HepG2 (cell line): ENCODE measurements around the gene KDM4E. TPM values are rescaled to one million over a fixed set of nuclear protein-coding genes. Genes with fewer than 3 reads are reported as not detected.

Source experiments
- GATAD1 ChIP-seq: IDR thresholded peaks from 2 replicates; pipeline ENCODE4 v1.6.1; 2016; ENCODE audit warnings: missing genetic modification reagents, missing compliant biosample characterization
- KLF16 ChIP-seq, 2 experiments: sonication (generic) in 1 of 2; formaldehyde crosslinking in 1 of 2; IDR thresholded peaks; 2 replicates each; pipeline versions ENCODE4 v1.6.1 to v1.8.0; 2016 to 2023; ENCODE audit warnings: missing genetic modification reagents in 2 of 2, missing compliant biosample characterization in 1 of 2
- REL ChIP-seq: sonication (generic); formaldehyde crosslinking; conservative IDR thresholded peaks from 2 replicates; pipeline ENCODE4 v1.8.0; 2022; ENCODE audit warnings: mild to moderate bottlenecking, missing genetic modification reagents, moderate library complexity
- RNF2 ChIP-seq: fragments of 450-650 bp; conservative IDR thresholded peaks from 2 replicates; pipeline ENCODE4 v1.6.1; 2016; ENCODE audit warnings: low read depth
- SMC3 ChIP-seq: IDR thresholded peaks from 2 replicates; pipeline ENCODE4 v1.6.1; 2011; ENCODE audit warnings: low read length, improper control_type of control experiment
- SOX13 ChIP-seq, 3 experiments: fragments of 450-650 bp in 1 of 3; sonication (generic) in 1 of 3; formaldehyde crosslinking in 1 of 3; IDR thresholded peaks in 2 of 3; conservative IDR thresholded peaks in 1 of 3; 2 replicates each; pipeline versions ENCODE4 v1.5.0 to v1.6.1; 2016 to 2020; ENCODE audit warnings: antibody characterized with exemption in 1 of 3, mild to moderate bottlenecking in 1 of 3, missing compliant biosample characterization in 1 of 3, missing genetic modification reagents in 1 of 3, moderate library complexity in 1 of 3
- SPEN ChIP-seq: sonication (generic); formaldehyde crosslinking; IDR thresholded peaks from 2 replicates; pipeline ENCODE4 v1.5.1; 2020; ENCODE audit warnings: low read depth, mild to moderate bottlenecking, missing genetic modification reagents
- TBX3 ChIP-seq: fragments of 450-650 bp; IDR thresholded peaks from 2 replicates; pipeline ENCODE4 v1.6.1; 2017; ENCODE audit warnings: antibody characterized with exemption, mild to moderate bottlenecking, inconsistent platforms, borderline replicate concordance
- THAP11 ChIP-seq: IDR thresholded peaks from 2 replicates; pipeline ENCODE4 v1.6.1; 2016; ENCODE audit warnings: missing biosample characterization, missing genetic modification reagents
- XRCC5 ChIP-seq: fragments of 200-400 bp; formaldehyde crosslinking; optimal IDR thresholded peaks from 2 replicates; pipeline ENCODE3; 2017; ENCODE audit warnings: mild to moderate bottlenecking, low read length
- ZBTB7B ChIP-seq: sonication (generic); formaldehyde crosslinking; IDR thresholded peaks from 2 replicates; pipeline ENCODE4 v1.4.0; 2020; ENCODE audit warnings: missing genetic modification reagents
- ZNF17 ChIP-seq: sonication (generic); formaldehyde crosslinking; IDR thresholded peaks from 2 replicates; pipeline ENCODE4 v1.5.0; 2020; ENCODE audit warnings: mild to moderate bottlenecking, missing genetic modification reagents
- ZNF224 ChIP-seq: sonication (generic); formaldehyde crosslinking; IDR thresholded peaks from 2 replicates; pipeline ENCODE4 v1.5.0; 2020; ENCODE audit warnings: mild to moderate bottlenecking, missing genetic modification reagents
- ZNF251 ChIP-seq: sonication (generic); formaldehyde crosslinking; IDR thresholded peaks from 2 replicates; pipeline ENCODE4 v1.9.0; 2021; ENCODE audit warnings: mild to moderate bottlenecking, missing genetic modification reagents
- ZNF546 ChIP-seq: sonication (generic); formaldehyde crosslinking; conservative IDR thresholded peaks from 2 replicates; pipeline ENCODE4 v1.8.1; 2023; ENCODE audit warnings: mild to moderate bottlenecking, missing genetic modification reagents
- ZNF564 ChIP-seq: sonication (generic); formaldehyde crosslinking; IDR thresholded peaks from 2 replicates; pipeline ENCODE4 v1.8.1; 2023; ENCODE audit warnings: mild to moderate bottlenecking, missing genetic modification reagents
- ZNF652 ChIP-seq: IDR thresholded peaks from 2 replicates; pipeline ENCODE4 v1.6.1; 2016; ENCODE audit warnings: low read depth, borderline replicate concordance
- polyA plus RNA-seq, 8 experiments: library from polyadenylated mRNA; depleted of rRNA in 3 of 8; stranded (reverse) in 7 of 8; unstranded in 1 of 8; fragments of >200 nt; fragmentation: Illumina TruSeq in 4 of 8; extraction: Trizol in 4 of 8; gene quantifications; 2 replicates each; pipeline versions ENCODE4 v1.2.1 to v1.2.3, GENCODE V29; 2011 to 2016; ENCODE audit warnings: low read depth in 4 of 8, missing spikeins in 1 of 8, mixed read lengths in 1 of 8; ENCODE audit not compliant: insufficient read depth in 1 of 8
- total RNA-seq, 5 experiments: library from RNA; depleted of rRNA; stranded (reverse); fragments of >200 nt; fragmentation: Illumina TruSeq; extraction: Trizol; gene quantifications; 2 replicates each; pipeline ENCODE4 v1.2.3, GENCODE V29; 2016; ENCODE audit warnings: low read depth in 1 of 5
- TF ChIP-seq, protein P1 (sequence below): sonication (generic); formaldehyde crosslinking; IDR thresholded peaks from 2 replicates; pipeline ENCODE4 v1.5.1; 2020; ENCODE audit warnings: mild to moderate bottlenecking, missing genetic modification reagents, borderline replicate concordance
- TF ChIP-seq, protein P2 (sequence below): sonication (generic); formaldehyde crosslinking; IDR thresholded peaks from 2 replicates; pipeline ENCODE4 v1.4.0; 2020; ENCODE audit warnings: missing genetic modification reagents
- TF ChIP-seq, protein P3 (sequence below): sonication (generic); formaldehyde crosslinking; IDR thresholded peaks from 2 replicates; pipeline ENCODE4 v1.4.0; 2020; ENCODE audit warnings: missing genetic modification reagents
- TF ChIP-seq, protein P4 (sequence below): sonication (generic); formaldehyde crosslinking; IDR thresholded peaks from 2 replicates; pipeline ENCODE4 v1.4.0; 2020; ENCODE audit warnings: missing genetic modification reagents
- TF ChIP-seq, protein P5 (sequence below): IDR thresholded peaks from 2 replicates; pipeline ENCODE4 v1.6.1; 2016; ENCODE audit warnings: low read depth, control low read depth

KDM4E gene
- total and polyA plus RNA-seq, 2 of the 13 experiments (the other 11 are each of a cell fraction or from before 2014, with no cell fraction given), result not detected

GRCh38 chr11:95067039-95067840 lies 42.2 kb downstream of the KDM4E start (continued):
- TF ChIP-seq, protein P1, sequence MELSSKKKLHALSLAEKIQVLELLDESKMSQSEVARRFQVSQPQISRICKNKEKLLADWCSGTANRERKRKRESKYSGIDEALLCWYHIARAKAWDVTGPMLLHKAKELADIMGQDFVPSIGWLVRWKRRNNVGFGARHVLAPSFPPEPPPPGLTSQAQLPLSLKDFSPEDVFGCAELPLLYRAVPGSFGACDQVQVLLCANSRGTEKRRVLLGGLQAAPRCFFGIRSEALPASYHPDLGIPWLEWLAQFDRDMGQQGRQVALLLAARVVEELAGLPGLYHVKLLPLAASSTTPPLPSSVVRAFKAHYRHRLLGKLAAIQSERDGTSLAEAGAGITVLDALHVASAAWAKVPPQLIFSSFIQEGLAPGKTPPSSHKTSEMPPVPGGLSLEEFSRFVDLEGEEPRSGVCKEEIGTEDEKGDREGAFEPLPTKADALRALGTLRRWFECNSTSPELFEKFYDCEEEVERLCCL, result no peak
- TF ChIP-seq ZBTB7B, result no peak
- TF ChIP-seq ZNF652 (CRISPR knock-in tag), result no peak
- TF ChIP-seq, protein P2, sequence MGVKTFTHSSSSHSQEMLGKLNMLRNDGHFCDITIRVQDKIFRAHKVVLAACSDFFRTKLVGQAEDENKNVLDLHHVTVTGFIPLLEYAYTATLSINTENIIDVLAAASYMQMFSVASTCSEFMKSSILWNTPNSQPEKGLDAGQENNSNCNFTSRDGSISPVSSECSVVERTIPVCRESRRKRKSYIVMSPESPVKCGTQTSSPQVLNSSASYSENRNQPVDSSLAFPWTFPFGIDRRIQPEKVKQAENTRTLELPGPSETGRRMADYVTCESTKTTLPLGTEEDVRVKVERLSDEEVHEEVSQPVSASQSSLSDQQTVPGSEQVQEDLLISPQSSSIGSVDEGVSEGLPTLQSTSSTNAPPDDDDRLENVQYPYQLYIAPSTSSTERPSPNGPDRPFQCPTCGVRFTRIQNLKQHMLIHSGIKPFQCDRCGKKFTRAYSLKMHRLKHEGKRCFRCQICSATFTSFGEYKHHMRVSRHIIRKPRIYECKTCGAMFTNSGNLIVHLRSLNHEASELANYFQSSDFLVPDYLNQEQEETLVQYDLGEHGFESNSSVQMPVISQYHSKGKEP (CRISPR knock-in tag), result no peak; the same call in 1 of the 2 replicates
- TF ChIP-seq SPEN, result peak; percentile 47; the same call in 1 of the 2 replicates
- TF ChIP-seq ZNF251 (CRISPR knock-in tag), result peak; percentile 58; the same call in 1 of the 2 replicates
- TF ChIP-seq, protein P3, sequence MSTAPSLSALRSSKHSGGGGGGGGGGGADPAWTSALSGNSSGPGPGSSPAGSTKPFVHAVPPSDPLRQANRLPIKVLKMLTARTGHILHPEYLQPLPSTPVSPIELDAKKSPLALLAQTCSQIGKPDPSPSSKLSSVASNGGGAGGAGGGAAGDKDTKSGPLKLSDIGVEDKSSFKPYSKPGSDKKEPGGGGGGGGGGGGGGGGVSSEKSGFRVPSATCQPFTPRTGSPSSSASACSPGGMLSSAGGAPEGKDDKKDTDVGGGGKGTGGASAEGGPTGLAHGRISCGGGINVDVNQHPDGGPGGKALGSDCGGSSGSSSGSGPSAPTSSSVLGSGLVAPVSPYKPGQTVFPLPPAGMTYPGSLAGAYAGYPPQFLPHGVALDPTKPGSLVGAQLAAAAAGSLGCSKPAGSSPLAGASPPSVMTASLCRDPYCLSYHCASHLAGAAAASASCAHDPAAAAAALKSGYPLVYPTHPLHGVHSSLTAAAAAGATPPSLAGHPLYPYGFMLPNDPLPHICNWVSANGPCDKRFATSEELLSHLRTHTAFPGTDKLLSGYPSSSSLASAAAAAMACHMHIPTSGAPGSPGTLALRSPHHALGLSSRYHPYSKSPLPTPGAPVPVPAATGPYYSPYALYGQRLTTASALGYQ, result no peak
- TF ChIP-seq REL, result no peak
- no peak; the same call in 1 of the 2 replicates for TF ChIP-seq TBX3
- TF ChIP-seq KLF16 (CRISPR knock-in tag; IDR thresholded peaks at IDR 0.05), result peak in 1 of 2 experiments; percentile 28; a peak in 2 of 4 replicates
- TF ChIP-seq, protein P4, sequence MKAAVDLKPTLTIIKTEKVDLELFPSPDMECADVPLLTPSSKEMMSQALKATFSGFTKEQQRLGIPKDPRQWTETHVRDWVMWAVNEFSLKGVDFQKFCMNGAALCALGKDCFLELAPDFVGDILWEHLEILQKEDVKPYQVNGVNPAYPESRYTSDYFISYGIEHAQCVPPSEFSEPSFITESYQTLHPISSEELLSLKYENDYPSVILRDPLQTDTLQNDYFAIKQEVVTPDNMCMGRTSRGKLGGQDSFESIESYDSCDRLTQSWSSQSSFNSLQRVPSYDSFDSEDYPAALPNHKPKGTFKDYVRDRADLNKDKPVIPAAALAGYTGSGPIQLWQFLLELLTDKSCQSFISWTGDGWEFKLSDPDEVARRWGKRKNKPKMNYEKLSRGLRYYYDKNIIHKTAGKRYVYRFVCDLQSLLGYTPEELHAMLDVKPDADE (CRISPR knock-in tag), result 0 out of 2 replicates have a peak, but pooled peaks have one; percentile 20
- TF ChIP-seq THAP11, result no peak
- no peak for TF ChIP-seq SMC3
- TF ChIP-seq, protein P5, sequence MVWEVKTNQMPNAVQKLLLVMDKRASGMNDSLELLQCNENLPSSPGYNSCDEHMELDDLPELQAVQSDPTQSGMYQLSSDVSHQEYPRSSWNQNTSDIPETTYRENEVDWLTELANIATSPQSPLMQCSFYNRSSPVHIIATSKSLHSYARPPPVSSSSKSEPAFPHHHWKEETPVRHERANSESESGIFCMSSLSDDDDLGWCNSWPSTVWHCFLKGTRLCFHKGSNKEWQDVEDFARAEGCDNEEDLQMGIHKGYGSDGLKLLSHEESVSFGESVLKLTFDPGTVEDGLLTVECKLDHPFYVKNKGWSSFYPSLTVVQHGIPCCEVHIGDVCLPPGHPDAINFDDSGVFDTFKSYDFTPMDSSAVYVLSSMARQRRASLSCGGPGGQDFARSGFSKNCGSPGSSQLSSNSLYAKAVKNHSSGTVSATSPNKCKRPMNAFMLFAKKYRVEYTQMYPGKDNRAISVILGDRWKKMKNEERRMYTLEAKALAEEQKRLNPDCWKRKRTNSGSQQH, result no peak; the same call in 1 of the 2 replicates
- TF ChIP-seq ZNF17 (CRISPR knock-in tag), result no peak
- TF ChIP-seq RNF2, result no peak; the same call in 1 of the 2 replicates
- peak; percentile 66 for TF ChIP-seq GATAD1 (CRISPR knock-in tag)
- TF ChIP-seq ZNF546 (CRISPR knock-in tag), result peak; percentile 69; the same call in 1 of the 2 replicates
- peak; percentile 53; the same call in 1 of the 2 replicates for TF ChIP-seq ZNF564 (CRISPR knock-in tag)
- no peak for TF ChIP-seq SOX13 (IDR thresholded peaks at IDR 0.05)
- peak in 1 of 2 experiments; percentile 47; a peak in 1 of 4 replicates for TF ChIP-seq SOX13 (CRISPR knock-in tag; conservative IDR thresholded peaks at IDR 0.05 in 1 of 2, IDR thresholded peaks at IDR 0.05 in 1 of 2)
- no peak for TF ChIP-seq XRCC5
- 0 out of 2 replicates have a peak, but pooled peaks have one; percentile 49 for TF ChIP-seq ZNF224 (CRISPR knock-in tag)
